ENCODE measurements around the gene KAT5.

DNA sequence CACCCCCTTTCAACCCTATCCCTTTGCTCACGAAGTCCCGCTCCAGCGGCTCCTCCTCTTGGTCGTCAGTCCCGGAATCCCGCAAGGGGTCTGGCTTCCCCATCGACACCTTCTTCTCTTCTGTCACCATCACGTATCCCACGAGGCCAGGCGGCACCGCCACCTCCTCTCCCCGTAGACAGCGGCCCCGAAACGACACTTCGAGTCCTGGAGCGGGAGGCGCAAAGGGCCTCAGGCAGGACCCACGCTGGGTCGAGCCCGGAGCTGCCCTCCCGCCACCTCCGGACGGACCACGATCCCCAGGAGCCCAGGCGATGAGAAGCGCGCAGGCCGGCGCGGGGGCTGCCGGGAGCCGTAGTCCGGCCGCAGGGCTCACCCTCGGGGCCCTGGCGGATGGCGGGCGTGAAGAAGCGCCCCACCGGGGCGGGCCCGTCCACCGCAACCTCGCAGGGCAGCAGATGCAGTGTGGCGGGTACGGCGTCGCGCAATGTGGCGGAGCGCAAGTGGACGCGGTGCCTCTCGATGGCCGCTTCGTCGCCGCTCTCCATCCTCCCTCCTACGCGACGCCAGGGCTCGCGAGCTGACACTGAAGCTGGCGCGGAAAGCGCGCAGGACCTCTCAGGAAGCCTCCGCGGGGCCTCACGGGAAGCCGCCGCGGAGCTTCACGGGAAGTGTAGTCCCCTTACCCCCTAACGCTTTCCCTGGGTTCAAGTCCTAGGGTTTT is 8.3 kb downstream of the KAT5 start, which contains the start of gene RNASEH2C:
- peak; percentile 89 for TF ChIP-seq YY1 (IDR thresholded peaks at IDR 0.05; ENCODE audit: low read depth, low read length)
- no peak for TF ChIP-seq RAD21 (IDR thresholded peaks at IDR 0.05; ENCODE audit: insufficient read depth, low read depth, low read length)
- TF ChIP-seq, protein P1, sequence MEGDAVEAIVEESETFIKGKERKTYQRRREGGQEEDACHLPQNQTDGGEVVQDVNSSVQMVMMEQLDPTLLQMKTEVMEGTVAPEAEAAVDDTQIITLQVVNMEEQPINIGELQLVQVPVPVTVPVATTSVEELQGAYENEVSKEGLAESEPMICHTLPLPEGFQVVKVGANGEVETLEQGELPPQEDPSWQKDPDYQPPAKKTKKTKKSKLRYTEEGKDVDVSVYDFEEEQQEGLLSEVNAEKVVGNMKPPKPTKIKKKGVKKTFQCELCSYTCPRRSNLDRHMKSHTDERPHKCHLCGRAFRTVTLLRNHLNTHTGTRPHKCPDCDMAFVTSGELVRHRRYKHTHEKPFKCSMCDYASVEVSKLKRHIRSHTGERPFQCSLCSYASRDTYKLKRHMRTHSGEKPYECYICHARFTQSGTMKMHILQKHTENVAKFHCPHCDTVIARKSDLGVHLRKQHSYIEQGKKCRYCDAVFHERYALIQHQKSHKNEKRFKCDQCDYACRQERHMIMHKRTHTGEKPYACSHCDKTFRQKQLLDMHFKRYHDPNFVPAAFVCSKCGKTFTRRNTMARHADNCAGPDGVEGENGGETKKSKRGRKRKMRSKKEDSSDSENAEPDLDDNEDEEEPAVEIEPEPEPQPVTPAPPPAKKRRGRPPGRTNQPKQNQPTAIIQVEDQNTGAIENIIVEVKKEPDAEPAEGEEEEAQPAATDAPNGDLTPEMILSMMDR (IDR thresholded peaks at IDR 0.05 in 2 of 3, conservative IDR thresholded peaks at IDR 0.05 in 1 of 3; ENCODE audit: control insufficient read depth in 2 of 3, extremely low read depth in 1 of 3, insufficient read depth in 1 of 3, low read depth in 3 of 3, low read length in 3 of 3), result 0 out of 6 replicates have a peak, but pooled peaks of 1 of the 3 experiments have one; percentile 1
- TF ChIP-seq, protein P2, sequence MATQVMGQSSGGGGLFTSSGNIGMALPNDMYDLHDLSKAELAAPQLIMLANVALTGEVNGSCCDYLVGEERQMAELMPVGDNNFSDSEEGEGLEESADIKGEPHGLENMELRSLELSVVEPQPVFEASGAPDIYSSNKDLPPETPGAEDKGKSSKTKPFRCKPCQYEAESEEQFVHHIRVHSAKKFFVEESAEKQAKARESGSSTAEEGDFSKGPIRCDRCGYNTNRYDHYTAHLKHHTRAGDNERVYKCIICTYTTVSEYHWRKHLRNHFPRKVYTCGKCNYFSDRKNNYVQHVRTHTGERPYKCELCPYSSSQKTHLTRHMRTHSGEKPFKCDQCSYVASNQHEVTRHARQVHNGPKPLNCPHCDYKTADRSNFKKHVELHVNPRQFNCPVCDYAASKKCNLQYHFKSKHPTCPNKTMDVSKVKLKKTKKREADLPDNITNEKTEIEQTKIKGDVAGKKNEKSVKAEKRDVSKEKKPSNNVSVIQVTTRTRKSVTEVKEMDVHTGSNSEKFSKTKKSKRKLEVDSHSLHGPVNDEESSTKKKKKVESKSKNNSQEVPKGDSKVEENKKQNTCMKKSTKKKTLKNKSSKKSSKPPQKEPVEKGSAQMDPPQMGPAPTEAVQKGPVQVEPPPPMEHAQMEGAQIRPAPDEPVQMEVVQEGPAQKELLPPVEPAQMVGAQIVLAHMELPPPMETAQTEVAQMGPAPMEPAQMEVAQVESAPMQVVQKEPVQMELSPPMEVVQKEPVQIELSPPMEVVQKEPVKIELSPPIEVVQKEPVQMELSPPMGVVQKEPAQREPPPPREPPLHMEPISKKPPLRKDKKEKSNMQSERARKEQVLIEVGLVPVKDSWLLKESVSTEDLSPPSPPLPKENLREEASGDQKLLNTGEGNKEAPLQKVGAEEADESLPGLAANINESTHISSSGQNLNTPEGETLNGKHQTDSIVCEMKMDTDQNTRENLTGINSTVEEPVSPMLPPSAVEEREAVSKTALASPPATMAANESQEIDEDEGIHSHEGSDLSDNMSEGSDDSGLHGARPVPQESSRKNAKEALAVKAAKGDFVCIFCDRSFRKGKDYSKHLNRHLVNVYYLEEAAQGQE (IDR thresholded peaks at IDR 0.05; ENCODE audit: low read depth, low read length), result no peak
- peak; percentile 76 for TF ChIP-seq SIN3A (IDR thresholded peaks at IDR 0.05; ENCODE audit: low read depth, low read length)
- peak; percentile 36 for TF ChIP-seq MYC (IDR thresholded peaks at IDR 0.05; ENCODE audit: insufficient read depth, insufficient read length, insufficient replicate concordance, low read length, severe bottlenecking)
- peak in 1 of 2 experiments; percentile 28; a peak in 1 of 4 replicates for TF ChIP-seq SRF (IDR thresholded peaks at IDR 0.05; ENCODE audit: low read depth in 2 of 2, low read length in 2 of 2)
- TF ChIP-seq, protein P3, sequence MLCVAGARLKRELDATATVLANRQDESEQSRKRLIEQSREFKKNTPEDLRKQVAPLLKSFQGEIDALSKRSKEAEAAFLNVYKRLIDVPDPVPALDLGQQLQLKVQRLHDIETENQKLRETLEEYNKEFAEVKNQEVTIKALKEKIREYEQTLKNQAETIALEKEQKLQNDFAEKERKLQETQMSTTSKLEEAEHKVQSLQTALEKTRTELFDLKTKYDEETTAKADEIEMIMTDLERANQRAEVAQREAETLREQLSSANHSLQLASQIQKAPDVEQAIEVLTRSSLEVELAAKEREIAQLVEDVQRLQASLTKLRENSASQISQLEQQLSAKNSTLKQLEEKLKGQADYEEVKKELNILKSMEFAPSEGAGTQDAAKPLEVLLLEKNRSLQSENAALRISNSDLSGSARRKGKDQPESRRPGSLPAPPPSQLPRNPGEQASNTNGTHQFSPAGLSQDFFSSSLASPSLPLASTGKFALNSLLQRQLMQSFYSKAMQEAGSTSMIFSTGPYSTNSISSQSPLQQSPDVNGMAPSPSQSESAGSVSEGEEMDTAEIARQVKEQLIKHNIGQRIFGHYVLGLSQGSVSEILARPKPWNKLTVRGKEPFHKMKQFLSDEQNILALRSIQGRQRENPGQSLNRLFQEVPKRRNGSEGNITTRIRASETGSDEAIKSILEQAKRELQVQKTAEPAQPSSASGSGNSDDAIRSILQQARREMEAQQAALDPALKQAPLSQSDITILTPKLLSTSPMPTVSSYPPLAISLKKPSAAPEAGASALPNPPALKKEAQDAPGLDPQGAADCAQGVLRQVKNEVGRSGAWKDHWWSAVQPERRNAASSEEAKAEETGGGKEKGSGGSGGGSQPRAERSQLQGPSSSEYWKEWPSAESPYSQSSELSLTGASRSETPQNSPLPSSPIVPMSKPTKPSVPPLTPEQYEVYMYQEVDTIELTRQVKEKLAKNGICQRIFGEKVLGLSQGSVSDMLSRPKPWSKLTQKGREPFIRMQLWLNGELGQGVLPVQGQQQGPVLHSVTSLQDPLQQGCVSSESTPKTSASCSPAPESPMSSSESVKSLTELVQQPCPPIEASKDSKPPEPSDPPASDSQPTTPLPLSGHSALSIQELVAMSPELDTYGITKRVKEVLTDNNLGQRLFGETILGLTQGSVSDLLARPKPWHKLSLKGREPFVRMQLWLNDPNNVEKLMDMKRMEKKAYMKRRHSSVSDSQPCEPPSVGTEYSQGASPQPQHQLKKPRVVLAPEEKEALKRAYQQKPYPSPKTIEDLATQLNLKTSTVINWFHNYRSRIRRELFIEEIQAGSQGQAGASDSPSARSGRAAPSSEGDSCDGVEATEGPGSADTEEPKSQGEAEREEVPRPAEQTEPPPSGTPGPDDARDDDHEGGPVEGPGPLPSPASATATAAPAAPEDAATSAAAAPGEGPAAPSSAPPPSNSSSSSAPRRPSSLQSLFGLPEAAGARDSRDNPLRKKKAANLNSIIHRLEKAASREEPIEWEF (IDR thresholded peaks at IDR 0.05; ENCODE audit: insufficient replicate concordance, low read depth, low read length), result no peak
- peak; percentile 93 for TF ChIP-seq POLR2AphosphoS5 (IDR thresholded peaks at IDR 0.05; ENCODE audit: low read length)
- no peak for TF ChIP-seq EP300 (IDR thresholded peaks at IDR 0.05; ENCODE audit: borderline replicate concordance in 1 of 2, control insufficient read depth in 1 of 2, low read depth in 2 of 2, low read length in 2 of 2)
- TF ChIP-seq POLR2A (IDR thresholded peaks at IDR 0.05; ENCODE audit: low read depth, low read length), result peak; percentile 97
- TF ChIP-seq EZH2 (IDR thresholded peaks at IDR 0.05; ENCODE audit: borderline replicate concordance, control insufficient read depth, low read depth, low read length), result no peak
- peak; percentile 79 for TF ChIP-seq GABPA (IDR thresholded peaks at IDR 0.05; ENCODE audit: low read depth)

Measured in GM12878 (cell line).